H9 (cell line): Measurements from ENCODE around the gene SLC30A1. TPM values are rescaled to one million over a fixed set of nuclear protein-coding genes. Genes with fewer than 3 reads are reported as not detected.

Source experiments
- DNase-seq: peaks from one replicate; pipeline ENCODE4 v3.0.0-alpha.2; 2017
- H2AFZ ChIP-seq: one replicate; pipeline ENCODE4 v1.6.1; 2013; ENCODE audit warnings: mild to moderate bottlenecking, low read length, control low read depth, moderate library complexity
- H2AK5ac ChIP-seq: 2 replicates; pipeline ENCODE4 v1.6.1; 2013; ENCODE audit warnings: low read length, control low read depth, mixed read lengths; ENCODE audit not compliant: insufficient read length
- H2BK120ac ChIP-seq: one replicate; pipeline ENCODE4 v1.6.1; 2013; ENCODE audit warnings: low read depth, mild to moderate bottlenecking, low read length, control low read depth, inconsistent platforms; ENCODE audit not compliant: poor library complexity, severe bottlenecking
- H2BK12ac ChIP-seq: 2 replicates; pipeline ENCODE4 v1.6.1; 2013; ENCODE audit warnings: low read length, control low read depth, mixed read lengths, low read depth; ENCODE audit not compliant: insufficient read length
- H2BK15ac ChIP-seq: 2 replicates; pipeline ENCODE4 v1.6.1; 2013; ENCODE audit warnings: low read depth, low read length, control low read depth
- H2BK20ac ChIP-seq: one replicate; pipeline ENCODE4 v1.6.1; 2013; ENCODE audit warnings: low read depth, mild to moderate bottlenecking, low read length, control low read depth, inconsistent platforms; ENCODE audit not compliant: poor library complexity, severe bottlenecking
- H2BK5ac ChIP-seq: 2 replicates; pipeline ENCODE4 v1.6.1; 2013; ENCODE audit warnings: low read length, control low read depth, mixed read lengths; ENCODE audit not compliant: insufficient read length
- H3K14ac ChIP-seq: 2 replicates; pipeline ENCODE4 v1.6.1; 2013; ENCODE audit warnings: low read length, control low read depth; ENCODE audit not compliant: insufficient read depth
- H3K18ac ChIP-seq: 2 replicates; pipeline ENCODE4 v1.6.1; 2013; ENCODE audit warnings: low read depth, mild to moderate bottlenecking, mixed read lengths, low read length, control low read depth; ENCODE audit not compliant: insufficient read length
- H3K23ac ChIP-seq: 2 replicates; pipeline ENCODE4 v1.6.1; 2013; ENCODE audit warnings: low read length, control low read depth, mixed read lengths, low read depth; ENCODE audit not compliant: insufficient read length
- H3K23me2 ChIP-seq: 2 replicates; pipeline ENCODE4 v1.6.1; 2013; ENCODE audit warnings: low read depth, mild to moderate bottlenecking, mixed read lengths, low read length, control low read depth; ENCODE audit not compliant: insufficient read length, poor library complexity, severe bottlenecking
- H3K27ac ChIP-seq: 2 replicates; pipeline ENCODE4 v1.5.1; 2013; ENCODE audit warnings: low read length, control low read depth, mixed read lengths, low read depth; ENCODE audit not compliant: insufficient read length
- H3K27me3 ChIP-seq: 2 replicates; pipeline ENCODE4 v1.6.1; 2013; ENCODE audit warnings: low read length, control low read depth, inconsistent platforms; ENCODE audit not compliant: insufficient read depth
- H3K4ac ChIP-seq: 2 replicates; pipeline ENCODE4 v1.6.1; 2013; ENCODE audit warnings: low read depth, mild to moderate bottlenecking, control low read depth, inconsistent platforms, low read length, moderate library complexity
- H3K4me1 ChIP-seq: 2 replicates; pipeline ENCODE4 v1.6.1; 2013; ENCODE audit warnings: low read length, control low read depth, inconsistent platforms; ENCODE audit not compliant: insufficient read depth
- H3K4me2 ChIP-seq: 2 replicates; pipeline ENCODE4 v1.6.1; 2013; ENCODE audit warnings: low read length, control low read depth, mixed read lengths; ENCODE audit not compliant: insufficient read length, insufficient read depth
- H3K56ac ChIP-seq: 2 replicates; pipeline ENCODE4 v1.6.1; 2013; ENCODE audit warnings: low read depth, mild to moderate bottlenecking, mixed read lengths, low read length, control low read depth; ENCODE audit not compliant: insufficient read length
- H3K79me1 ChIP-seq: 2 replicates; pipeline ENCODE4 v1.6.1; 2013; ENCODE audit warnings: low read depth, mild to moderate bottlenecking, moderate library complexity, low read length, control low read depth, inconsistent platforms; ENCODE audit not compliant: insufficient read depth, poor library complexity, severe bottlenecking
- H3K79me2 ChIP-seq: 2 replicates; pipeline ENCODE4 v1.6.1; 2013; ENCODE audit warnings: low read length, control low read depth, inconsistent platforms; ENCODE audit not compliant: insufficient read depth
- H3K9ac ChIP-seq: 2 replicates; pipeline ENCODE4 v1.6.1; 2013; ENCODE audit warnings: low read length, control low read depth, mixed read lengths; ENCODE audit not compliant: insufficient read length; ENCODE audit errors: extremely low read depth
- H3K9me3 ChIP-seq: one replicate; pipeline ENCODE4 v1.6.1; 2013; ENCODE audit warnings: low read depth, low read length, inconsistent platforms; ENCODE audit not compliant: control insufficient read depth
- H3T11ph ChIP-seq: one replicate; pipeline ENCODE4 v1.6.1; 2013; ENCODE audit warnings: mild to moderate bottlenecking, low read length, control low read depth, inconsistent platforms
- H4K20me1 ChIP-seq: one replicate; pipeline ENCODE4 v1.6.1; 2013; ENCODE audit not compliant: control insufficient read depth, insufficient read length, insufficient read depth
- H4K5ac ChIP-seq: 2 replicates; pipeline ENCODE4 v1.6.1; 2013; ENCODE audit warnings: low read depth, mild to moderate bottlenecking, mixed read lengths, low read length, control low read depth; ENCODE audit not compliant: insufficient read length
- H4K8ac ChIP-seq: replicated peaks from 2 replicates; pipeline ENCODE4 v1.6.1; 2013; ENCODE audit warnings: low read length, control low read depth, mixed read lengths, low read depth; ENCODE audit not compliant: insufficient read length
- H4K91ac ChIP-seq: 2 replicates; pipeline ENCODE4 v1.6.1; 2013; ENCODE audit warnings: low read depth, mild to moderate bottlenecking, moderate library complexity, mixed read lengths, low read length, control low read depth; ENCODE audit not compliant: insufficient read length
- H3K27ac Mint-ChIP-seq, 3 experiments: 2 replicates in 2 of 3; 3 replicates in 1 of 3; pipeline ENCODE4 v1.8.0; 2020 to 2021; ENCODE audit warnings: mixed read lengths in 3 of 3, mild to moderate bottlenecking in 1 of 3, moderate library complexity in 1 of 3
- H3K27me3 Mint-ChIP-seq: 2 replicates; pipeline ENCODE4 v1.8.0; 2021; ENCODE audit warnings: low read depth, mild to moderate bottlenecking, moderate library complexity, mixed read lengths
- H3K36me3 Mint-ChIP-seq, 3 experiments: 2 replicates in 2 of 3; 3 replicates in 1 of 3; pipeline ENCODE4 v1.8.0; 2020 to 2021; ENCODE audit warnings: low read depth in 3 of 3, mixed read lengths in 3 of 3; ENCODE audit not compliant: insufficient read depth in 1 of 3
- H3K4me1 Mint-ChIP-seq, 2 experiments: 2 replicates each; pipeline ENCODE4 v1.8.0; 2020; ENCODE audit warnings: mixed read lengths in 2 of 2
- H3K4me3 Mint-ChIP-seq, 2 experiments: 2 replicates in 1 of 2; 3 replicates in 1 of 2; pipeline ENCODE4 v1.8.0; 2020 to 2021; ENCODE audit warnings: mild to moderate bottlenecking in 2 of 2, mixed read lengths in 2 of 2, moderate library complexity in 1 of 2
- H3K9me3 Mint-ChIP-seq, 2 experiments: 2 replicates in 1 of 2; 3 replicates in 1 of 2; pipeline ENCODE4 v1.8.0; 2020; ENCODE audit warnings: mild to moderate bottlenecking in 2 of 2, mixed read lengths in 2 of 2, moderate library complexity in 1 of 2
- CTCF ChIP-seq: fragments of 200-600 bp; sonication (generic); conservative IDR thresholded peaks from 3 replicates; pipeline ENCODE4 v1.8.0; 2021; ENCODE audit warnings: antibody characterized with exemption, mild to moderate bottlenecking
- WGBS: extraction: QIAGEN DNeasy Blood & Tissue Kit; methylation state at CpG from one replicate; pipeline ENCODE4 v1.1.7; 2013; ENCODE audit warnings: missing lambda C conversion rate, low lambda C conversion rate, mixed read lengths; ENCODE audit not compliant: insufficient read length; ENCODE audit errors: extremely low coverage; 5-methylcytosine and 5-hydroxymethylcytosine counted together
- total RNA-seq: library from RNA; stranded (reverse); gene quantifications from 2 replicates; pipeline ENCODE4 v1.2.1, GENCODE V29; 2021

SLC30A1 gene
- total RNA-seq, 1 experiment from 2014 or later: 17.1 TPM

GRCh38 chr1:211609120-211610024 is 30.4 kb upstream of the SLC30A1 start:
- Histone ChIP-seq H2BK15ac (no peak overlapping the region), H2AK5ac (no peak overlapping the region), H2AFZ (no peak overlapping the region), H3K56ac (no peak overlapping the region), H4K5ac (no peak overlapping the region), H2BK120ac (no peak overlapping the region), H3K27ac (no peak overlapping the region), H2BK12ac (no peak overlapping the region), H3K4me1 (no peaks in the 10 kb centered on the region), H3K27me3 (no peaks in the 10 kb centered on the region), H3K4ac (no peak overlapping the region), H3K23ac (no peak overlapping the region), H3K4me2 (no peak overlapping the region), H3K9me3 (no peaks in the 10 kb centered on the region), H2BK5ac (no peak overlapping the region), H4K91ac (no peak overlapping the region), H2BK20ac (no peak overlapping the region), H3K79me1 (no peaks in the 10 kb centered on the region), H3K18ac (no peak overlapping the region), H3T11ph (no peak overlapping the region), H3K23me2 (no peaks in the 10 kb centered on the region), H3K14ac (no peak overlapping the region), H3K9ac (no peak overlapping the region), H4K8ac (no peak overlapping the region), H3K79me2 (no peaks in the 10 kb centered on the region), H4K20me1 (no peaks in the 10 kb centered on the region)
- no peaks in the 10 kb centered on the region for H3K36me3 Mint-ChIP-seq
- H3K4me1 Mint-ChIP-seq: peaks cover 0 to 17% of the 10 kb centered on the region in 2 experiments; a peak in 2 of 4 replicates
- TF ChIP-seq CTCF: no peak
- no peaks in the 10 kb centered on the region for H3K9me3 Mint-ChIP-seq
- WGBS: no CpG with 5 or more reads among the region's 10 CpGs
- peak overlapping the region in 1 of 3 experiments; percentile 77; a peak in 1 of 7 replicates for H3K27ac Mint-ChIP-seq
- no peak overlapping the region for H3K4me3 Mint-ChIP-seq
- DNase-seq: no peak
- H3K27me3 Mint-ChIP-seq: peaks cover 2% of the 10 kb centered on the region; the same call in 1 of the 2 replicates
